Transverse colon (tissue), 3 donors: ENCODE measurements around the gene RPTOR.

ENCODE experiments used
- POLR2A ChIP-seq: fragments of 450-650 bp; IDR thresholded peaks from one replicate; pipeline ENCODE4 v1.6.1; 2016; ENCODE audit warnings: antibody characterized with exemption, mild to moderate bottlenecking, moderate library complexity
- TF ChIP-seq, protein P1 (sequence below), 5 experiments: fragments of 200-600 bp in 3 of 5; fragments of 450-650 bp in 2 of 5; sonication (generic) in 3 of 5; IDR thresholded peaks; 1 replicate in 2 of 5; 2 replicates in 3 of 5; pipeline ENCODE4 v1.5.1; 2016 to 2017; ENCODE audit warnings: antibody characterized with exemption in 5 of 5, inconsistent platforms in 3 of 5, mild to moderate bottlenecking in 2 of 5, moderate library complexity in 1 of 5

DNA sequence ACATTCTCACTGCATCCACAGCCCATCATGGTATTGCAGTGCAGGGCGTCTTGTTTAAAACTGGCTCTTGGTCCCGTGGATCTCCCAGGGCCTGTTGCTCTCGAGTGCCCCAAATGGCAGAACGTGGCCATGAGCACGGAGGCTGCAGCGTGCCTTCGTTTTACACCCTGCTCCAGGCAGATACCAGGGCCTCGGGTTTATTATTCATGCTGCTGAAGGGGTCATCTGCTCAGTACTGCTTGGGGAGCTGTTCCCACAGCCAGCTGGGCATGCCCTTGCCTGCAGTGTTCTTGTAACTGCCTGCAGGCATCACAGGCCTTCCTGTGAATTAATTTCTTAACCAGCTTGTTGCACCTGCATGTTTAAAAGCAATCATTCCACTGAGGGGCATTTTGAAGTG is 317.3 kb downstream of the RPTOR start:
- TF ChIP-seq, protein P1, sequence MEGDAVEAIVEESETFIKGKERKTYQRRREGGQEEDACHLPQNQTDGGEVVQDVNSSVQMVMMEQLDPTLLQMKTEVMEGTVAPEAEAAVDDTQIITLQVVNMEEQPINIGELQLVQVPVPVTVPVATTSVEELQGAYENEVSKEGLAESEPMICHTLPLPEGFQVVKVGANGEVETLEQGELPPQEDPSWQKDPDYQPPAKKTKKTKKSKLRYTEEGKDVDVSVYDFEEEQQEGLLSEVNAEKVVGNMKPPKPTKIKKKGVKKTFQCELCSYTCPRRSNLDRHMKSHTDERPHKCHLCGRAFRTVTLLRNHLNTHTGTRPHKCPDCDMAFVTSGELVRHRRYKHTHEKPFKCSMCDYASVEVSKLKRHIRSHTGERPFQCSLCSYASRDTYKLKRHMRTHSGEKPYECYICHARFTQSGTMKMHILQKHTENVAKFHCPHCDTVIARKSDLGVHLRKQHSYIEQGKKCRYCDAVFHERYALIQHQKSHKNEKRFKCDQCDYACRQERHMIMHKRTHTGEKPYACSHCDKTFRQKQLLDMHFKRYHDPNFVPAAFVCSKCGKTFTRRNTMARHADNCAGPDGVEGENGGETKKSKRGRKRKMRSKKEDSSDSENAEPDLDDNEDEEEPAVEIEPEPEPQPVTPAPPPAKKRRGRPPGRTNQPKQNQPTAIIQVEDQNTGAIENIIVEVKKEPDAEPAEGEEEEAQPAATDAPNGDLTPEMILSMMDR (IDR thresholded peaks at IDR 0.05): peak in 4 of 5 experiments; percentile 28 to 46 (median 38)
- no peak for TF ChIP-seq POLR2A
